MCF 10A (cell line): ENCODE results near the gene SHMT1. TPM values are rescaled to one million over a fixed set of nuclear protein-coding genes. Genes with fewer than 3 reads are reported as not detected.

ENCODE experiments used
- BruUV-seq: library from RNA; stranded (reverse); fragments of 400-500 nt; replicated peaks from 2 replicates; lab custom pipeline; 2021; lab: Mats Ljungman, UMichigan
- CTCF ChIA-PET: fragments of 300-600 bp; sonication (Branson Sonifier 250); formaldehyde crosslinking; extraction: SDS; loops from one replicate; lab custom pipeline; 2021; ENCODE audit warnings: antibody characterized with exemption, inconsistent platforms; lab: Yijun Ruan, JAX
- POLR2A ChIA-PET: fragments of 300-600, 350-650 bp; sonication (Branson Sonifier 250); formaldehyde crosslinking; extraction: SDS; loops from one replicate; lab custom pipeline; 2020; ENCODE audit warnings: antibody characterized with exemption, inconsistent platforms; lab: Yijun Ruan, JAX
- DNase-seq: peaks from one replicate; pipeline ENCODE4 v3.0.0-alpha.2; 2018; ENCODE audit not compliant: unreplicated experiment
- H3K27ac Mint-ChIP-seq: one replicate; pipeline ENCODE4 v1.8.0; 2022; ENCODE audit warnings: mild to moderate bottlenecking, low read depth, mixed read lengths; ENCODE audit not compliant: unreplicated experiment
- H3K27me3 Mint-ChIP-seq: one replicate; pipeline ENCODE4 v1.8.0; 2022; ENCODE audit warnings: mixed read lengths; ENCODE audit not compliant: insufficient read depth, unreplicated experiment
- H3K36me3 Mint-ChIP-seq: one replicate; pipeline ENCODE4 v1.8.0; 2022; ENCODE audit warnings: mild to moderate bottlenecking, moderate library complexity, mixed read lengths; ENCODE audit not compliant: insufficient read depth, unreplicated experiment
- H3K4me1 Mint-ChIP-seq: one replicate; pipeline ENCODE4 v1.8.0; 2022; ENCODE audit warnings: mixed read lengths; ENCODE audit not compliant: insufficient read depth, unreplicated experiment
- H3K4me3 Mint-ChIP-seq: one replicate; pipeline ENCODE4 v1.8.0; 2022; ENCODE audit warnings: mild to moderate bottlenecking, moderate library complexity, mixed read lengths; ENCODE audit not compliant: unreplicated experiment
- H3K9me3 Mint-ChIP-seq: one replicate; pipeline ENCODE4 v1.8.0; 2022; ENCODE audit warnings: mixed read lengths; ENCODE audit not compliant: unreplicated experiment
- intact Hi-C: fragments of 100-400 bp; cut with micrococcal nuclease; formaldehyde crosslinking; loops from 2 replicates; pipeline ENCODE4 v1.14.1; 2022
- microRNA-seq: library from miRNA; unstranded; fragments of <30 nt; microRNA quantifications from one replicate; pipeline ENCODE4 v1.2.0, GENCODE V29; 2022
- total RNA-seq: library from RNA; stranded (reverse); gene quantifications from 2 replicates; pipeline ENCODE4 v1.2.3, GENCODE V29; 2022
- TF ChIP-seq, protein P1 (sequence below): fragments of 200-600 bp; IDR thresholded peaks from one replicate; pipeline ENCODE4 v1.8.0; 2022; ENCODE audit warnings: antibody characterized with exemption, mild to moderate bottlenecking; ENCODE audit not compliant: unreplicated experiment

The SHMT1 gene
- total RNA-seq, 1 experiment from 2014 or later = 23.0 TPM

- peaks cover 82% of the 10 kb centered on the region for H3K36me3 Mint-ChIP-seq
- no peak for DNase-seq
- CTCF ChIA-PET = no interaction called here
- BruUV-seq = no TSS peak
- H3K4me3 Mint-ChIP-seq = no peak overlapping the region
- intact Hi-C loops = no loop called here
- TF ChIP-seq, protein P1, sequence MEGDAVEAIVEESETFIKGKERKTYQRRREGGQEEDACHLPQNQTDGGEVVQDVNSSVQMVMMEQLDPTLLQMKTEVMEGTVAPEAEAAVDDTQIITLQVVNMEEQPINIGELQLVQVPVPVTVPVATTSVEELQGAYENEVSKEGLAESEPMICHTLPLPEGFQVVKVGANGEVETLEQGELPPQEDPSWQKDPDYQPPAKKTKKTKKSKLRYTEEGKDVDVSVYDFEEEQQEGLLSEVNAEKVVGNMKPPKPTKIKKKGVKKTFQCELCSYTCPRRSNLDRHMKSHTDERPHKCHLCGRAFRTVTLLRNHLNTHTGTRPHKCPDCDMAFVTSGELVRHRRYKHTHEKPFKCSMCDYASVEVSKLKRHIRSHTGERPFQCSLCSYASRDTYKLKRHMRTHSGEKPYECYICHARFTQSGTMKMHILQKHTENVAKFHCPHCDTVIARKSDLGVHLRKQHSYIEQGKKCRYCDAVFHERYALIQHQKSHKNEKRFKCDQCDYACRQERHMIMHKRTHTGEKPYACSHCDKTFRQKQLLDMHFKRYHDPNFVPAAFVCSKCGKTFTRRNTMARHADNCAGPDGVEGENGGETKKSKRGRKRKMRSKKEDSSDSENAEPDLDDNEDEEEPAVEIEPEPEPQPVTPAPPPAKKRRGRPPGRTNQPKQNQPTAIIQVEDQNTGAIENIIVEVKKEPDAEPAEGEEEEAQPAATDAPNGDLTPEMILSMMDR = no peak
- no peak overlapping the region for H3K27ac Mint-ChIP-seq
- no peaks in the 10 kb centered on the region for H3K27me3 Mint-ChIP-seq
- H3K4me1 Mint-ChIP-seq = no peaks in the 10 kb centered on the region
- no peaks in the 10 kb centered on the region for H3K9me3 Mint-ChIP-seq
- POLR2A ChIA-PET = no interaction called here
Measured at GRCh38 chr17:18280249-18280648, 83.1 kb downstream of the SHMT1 start.

DNA sequence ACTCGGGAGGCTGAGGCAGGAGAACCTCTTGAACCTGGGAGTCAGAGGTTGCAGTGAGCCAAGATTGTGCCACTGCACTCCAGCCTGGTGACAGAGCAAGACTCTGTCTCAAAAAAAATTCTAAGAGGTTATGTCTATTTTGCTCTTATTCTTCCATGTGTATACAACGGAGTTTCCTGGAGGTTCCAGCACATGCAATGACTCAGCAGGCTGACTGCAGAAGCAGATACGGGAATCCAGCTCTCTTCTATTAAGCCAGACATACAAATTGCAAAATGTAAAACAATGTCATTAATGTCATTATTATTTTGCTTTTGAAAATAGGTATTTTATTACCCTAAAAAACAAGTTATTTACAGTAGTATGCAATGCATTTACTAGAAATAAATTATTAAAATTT, 84.5 kb downstream of the SHMT1 start:
- Mint-ChIP-seq H3K4me1 (no peaks in the 10 kb centered on the region), H3K27ac (no peak overlapping the region), H3K9me3 (no peaks in the 10 kb centered on the region), H3K36me3 (peaks cover 83% of the 10 kb centered on the region), H3K27me3 (no peaks in the 10 kb centered on the region), H3K4me3 (no peak overlapping the region)
- intact Hi-C loops = no loop called here
- POLR2A ChIA-PET = no interaction called here
- TF ChIP-seq, protein P1 = no peak
- DNase-seq = no peak
- CTCF ChIA-PET = interaction anchor here (1.1 kb wide), 1 partner anchor 30 kb away, joined by 3 read pairs; no protein-coding TSS in a partner anchor
- BruUV-seq = no TSS peak

Small RNA genes within 50 kb of the gene (microRNA-seq; reads per million reads assigned to microRNA genes)
- not detected for gene MIR6778

Other genes with a start within 250 kb of the SHMT1 start
- gene ALKBH5, start 179.7 kb downstream of the SHMT1 start, total RNA-seq = 69.5 and 85.1 TPM in 2 replicates
- gene LLGL1, start 137.9 kb downstream of the SHMT1 start, total RNA-seq = 16.4 and 17.4 TPM in 2 replicates
- gene FLII, start 104.8 kb downstream of the SHMT1 start, total RNA-seq = 564 and 601 TPM in 2 replicates
- gene MIEF2, start 102.9 kb downstream of the SHMT1 start, total RNA-seq = 12.1 and 14.1 TPM in 2 replicates
- 32.5 and 35.3 TPM in 2 replicates for gene TOP3A, start 48.6 kb downstream of the SHMT1 start, total RNA-seq
- 10.9 and 16.8 TPM in 2 replicates for gene SMCR8, start 48.3 kb downstream of the SHMT1 start, total RNA-seq
- 0.70 and 0.88 TPM in 2 replicates for gene EVPLL, start 14.2 kb upstream of the SHMT1 start, total RNA-seq
- gene LGALS9C, start 113.2 kb upstream of the SHMT1 start, total RNA-seq = not detected in 2 replicates